Non-pigmented ciliary epithelial cell (primary cell): ENCODE data around the gene ZBTB24.

Source experiments
- DNase-seq: peaks from one replicate; pipeline ENCODE4 v3.0.0-alpha.2; 2010; ENCODE audit warnings: low read depth

The ZBTB24 gene

GRCh38 chr6:109420751-109421150 lies 62.3 kb downstream of the ZBTB24 start:
- DNase-seq: no peak

- DNase-seq: no peak
Measured at GRCh38 chr6:109417646-109418045, 65.4 kb downstream of the ZBTB24 start.
